Osteoblast (primary cell): Measurements from ENCODE around the gene FER1L5. TPM values are rescaled to one million over a fixed set of nuclear protein-coding genes. Genes with fewer than 3 reads are reported as not detected.

Experiments used
- DNase-seq: peaks from one replicate; pipeline ENCODE4 v3.0.0; 2011; ENCODE audit warnings: low spot score, mixed read lengths; ENCODE audit not compliant: insufficient read length; ENCODE audit errors: missing footprints
- H2AFZ ChIP-seq: 2 replicates; pipeline ENCODE4 v1.6.0; 2011; ENCODE audit warnings: mild to moderate bottlenecking, low read length
- H3K27ac ChIP-seq: 2 replicates; pipeline ENCODE4 v1.5.1; 2011; ENCODE audit warnings: mild to moderate bottlenecking, low read depth, low read length, moderate library complexity
- H3K27me3 ChIP-seq: 2 replicates; pipeline ENCODE4 v1.6.0; 2012; ENCODE audit warnings: mild to moderate bottlenecking, control low read depth, inconsistent platforms, low read length, moderate library complexity; ENCODE audit not compliant: insufficient read depth
- H3K36me3 ChIP-seq: 2 replicates; pipeline ENCODE4 v1.5.1; 2011; ENCODE audit warnings: mild to moderate bottlenecking, low read length, control low read depth, moderate library complexity; ENCODE audit not compliant: insufficient read depth
- H3K4me1 ChIP-seq: 2 replicates; pipeline ENCODE4 v1.5.1; 2011; ENCODE audit warnings: mild to moderate bottlenecking, low read length, control low read depth, moderate library complexity; ENCODE audit not compliant: insufficient read depth
- H3K4me2 ChIP-seq: 2 replicates; pipeline ENCODE4 v1.6.0; 2011; ENCODE audit warnings: mild to moderate bottlenecking, low read length; ENCODE audit not compliant: insufficient read depth
- H3K4me3 ChIP-seq: fragments of 200-600 bp; sonication (generic); 3 replicates; pipeline ENCODE4 v1.5.1; 2012; ENCODE audit warnings: mild to moderate bottlenecking, low read length, inconsistent platforms; ENCODE audit not compliant: insufficient read depth
- H3K79me2 ChIP-seq: 2 replicates; pipeline ENCODE4 v1.6.0; 2012; ENCODE audit warnings: mild to moderate bottlenecking, low read length, control low read depth, inconsistent platforms; ENCODE audit not compliant: insufficient read depth
- H3K9me3 ChIP-seq: 2 replicates; pipeline ENCODE4 v1.5.1; 2011; ENCODE audit warnings: low read depth, low read length, control low read depth
- H4K20me1 ChIP-seq: 2 replicates; pipeline ENCODE4 v1.6.0; 2012; ENCODE audit warnings: mild to moderate bottlenecking, low read length, control low read depth; ENCODE audit not compliant: insufficient read depth
- total RNA-seq: library from RNA; depleted of rRNA; stranded (reverse); fragments of >200 nt; gene quantifications from 2 replicates; pipeline ENCODE4 v1.2.3, GENCODE V29; 2012
- TF ChIP-seq, protein P1 (sequence below): IDR thresholded peaks from 2 replicates; pipeline ENCODE4 v1.5.1; 2011; ENCODE audit warnings: mild to moderate bottlenecking, low read depth, low read length, moderate library complexity; ENCODE audit errors: extremely low read depth

Gene FER1L5
- total RNA-seq, 1 donor = 1.1 TPM

DNA sequence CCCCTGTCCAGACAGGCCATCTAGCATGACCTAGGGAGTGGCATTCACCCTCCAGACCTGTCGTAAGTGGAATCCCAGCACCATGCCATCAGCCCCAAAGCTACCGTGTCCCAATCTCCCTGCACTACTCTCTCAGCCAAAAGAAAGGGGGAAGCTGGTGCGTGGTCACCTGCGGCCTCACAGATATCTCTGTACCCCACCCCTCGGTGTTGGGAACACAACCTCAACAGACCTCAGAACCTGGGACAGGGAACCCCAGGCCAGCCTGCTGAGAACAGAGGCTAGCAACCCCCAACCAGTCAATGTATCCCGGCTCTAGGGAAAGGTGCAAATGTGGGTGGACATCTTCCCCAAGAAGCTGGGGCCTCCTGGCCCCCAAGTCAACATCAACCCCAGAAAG is 59.1 kb downstream of the FER1L5 start:
- no peaks in the 10 kb centered on the region for H3K4me1 ChIP-seq
- no peaks in the 10 kb centered on the region for H3K79me2 ChIP-seq
- TF ChIP-seq, protein P1, sequence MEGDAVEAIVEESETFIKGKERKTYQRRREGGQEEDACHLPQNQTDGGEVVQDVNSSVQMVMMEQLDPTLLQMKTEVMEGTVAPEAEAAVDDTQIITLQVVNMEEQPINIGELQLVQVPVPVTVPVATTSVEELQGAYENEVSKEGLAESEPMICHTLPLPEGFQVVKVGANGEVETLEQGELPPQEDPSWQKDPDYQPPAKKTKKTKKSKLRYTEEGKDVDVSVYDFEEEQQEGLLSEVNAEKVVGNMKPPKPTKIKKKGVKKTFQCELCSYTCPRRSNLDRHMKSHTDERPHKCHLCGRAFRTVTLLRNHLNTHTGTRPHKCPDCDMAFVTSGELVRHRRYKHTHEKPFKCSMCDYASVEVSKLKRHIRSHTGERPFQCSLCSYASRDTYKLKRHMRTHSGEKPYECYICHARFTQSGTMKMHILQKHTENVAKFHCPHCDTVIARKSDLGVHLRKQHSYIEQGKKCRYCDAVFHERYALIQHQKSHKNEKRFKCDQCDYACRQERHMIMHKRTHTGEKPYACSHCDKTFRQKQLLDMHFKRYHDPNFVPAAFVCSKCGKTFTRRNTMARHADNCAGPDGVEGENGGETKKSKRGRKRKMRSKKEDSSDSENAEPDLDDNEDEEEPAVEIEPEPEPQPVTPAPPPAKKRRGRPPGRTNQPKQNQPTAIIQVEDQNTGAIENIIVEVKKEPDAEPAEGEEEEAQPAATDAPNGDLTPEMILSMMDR = no peak
- no peaks in the 10 kb centered on the region for H3K27me3 ChIP-seq
- no peak for DNase-seq
- no peak overlapping the region for H2AFZ ChIP-seq
- no peaks in the 10 kb centered on the region for H4K20me1 ChIP-seq
- H3K9me3 ChIP-seq = no peaks in the 10 kb centered on the region
- no peak overlapping the region for H3K4me2 ChIP-seq
- H3K4me3 ChIP-seq = no peak overlapping the region
- no peak overlapping the region for H3K27ac ChIP-seq
- H3K36me3 ChIP-seq = peaks cover 6% of the 10 kb centered on the region

DNA sequence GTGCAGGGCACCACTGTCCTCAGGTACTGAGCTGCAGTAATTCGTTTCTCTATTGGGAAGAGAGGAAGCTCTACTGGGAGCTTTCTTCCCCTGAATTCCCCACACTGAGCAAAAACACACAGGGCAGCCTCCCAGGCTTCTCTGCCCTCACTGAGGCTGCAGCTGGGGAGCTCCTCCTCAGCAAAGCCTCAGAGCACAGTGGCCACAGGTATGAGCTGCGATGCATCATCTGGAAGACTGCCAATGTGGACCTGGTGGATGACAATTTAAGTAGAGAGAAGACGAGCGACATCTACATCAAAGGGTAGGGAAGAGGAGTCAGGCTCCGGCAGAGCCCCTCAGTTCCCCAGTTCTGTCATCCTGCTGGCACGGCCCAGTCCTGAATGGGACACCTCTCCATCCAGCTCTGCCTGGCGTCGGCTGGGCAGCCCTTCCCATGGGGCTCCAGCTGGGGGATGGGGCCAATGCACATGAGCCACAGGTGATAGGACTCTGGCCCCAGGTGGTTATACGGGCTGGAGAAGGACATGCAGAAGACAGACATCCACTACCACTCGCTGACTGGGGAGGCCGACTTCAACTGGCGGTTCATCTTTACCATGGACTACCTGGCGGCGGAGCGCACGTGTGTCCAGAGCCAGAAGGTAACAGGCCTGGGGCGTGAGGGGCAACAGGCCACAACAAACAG is 59.7 kb downstream of the FER1L5 start:
- no peak overlapping the region for H3K4me2 ChIP-seq
- no peaks in the 10 kb centered on the region for H3K27me3 ChIP-seq
- H3K27ac ChIP-seq = no peak overlapping the region
- no peak for DNase-seq
- TF ChIP-seq, protein P1 = no peak
- H3K36me3 ChIP-seq = peaks cover 8% of the 10 kb centered on the region
- H2AFZ ChIP-seq = no peak overlapping the region
- H3K79me2 ChIP-seq = no peaks in the 10 kb centered on the region
- H3K4me1 ChIP-seq = no peaks in the 10 kb centered on the region
- H3K4me3 ChIP-seq = no peak overlapping the region
- H3K9me3 ChIP-seq = no peaks in the 10 kb centered on the region
- H4K20me1 ChIP-seq = no peaks in the 10 kb centered on the region

DNA sequence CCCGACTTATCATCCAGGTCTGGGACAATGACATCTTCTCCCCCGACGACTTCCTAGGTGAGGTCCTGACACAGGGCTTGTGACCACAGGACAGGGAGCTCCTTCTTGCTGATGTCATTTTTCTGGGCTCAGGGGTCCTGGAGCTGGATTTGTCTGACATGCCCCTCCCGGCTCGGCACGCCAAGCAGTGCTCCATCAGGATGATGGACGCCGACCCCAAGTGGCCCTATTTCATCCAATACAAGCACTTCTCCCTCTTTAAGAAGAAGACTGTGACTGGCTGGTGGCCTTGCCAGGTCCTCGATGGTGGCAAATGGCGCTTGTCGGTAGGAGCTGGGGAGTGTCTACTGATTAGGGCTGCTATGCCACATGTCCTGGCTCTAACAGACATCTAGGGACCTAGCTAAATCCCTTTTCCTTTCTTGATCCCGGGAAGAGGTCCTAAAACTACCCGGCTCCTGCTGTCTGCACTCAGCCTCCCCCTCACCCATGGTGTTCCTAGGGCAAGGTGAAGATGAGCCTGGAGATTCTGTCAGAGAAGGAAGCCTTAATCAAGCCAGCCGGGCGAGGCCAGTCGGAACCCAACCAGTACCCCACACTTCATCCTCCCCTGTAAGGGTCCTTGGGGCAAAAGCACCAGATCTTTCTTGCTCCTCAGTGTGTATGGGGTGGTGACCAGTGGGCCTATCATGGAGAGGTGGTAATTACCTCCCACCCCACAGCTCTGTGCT is 60.6 kb downstream of the FER1L5 start:
- DNase-seq = no peak
- Histone ChIP-seq H2AFZ (no peak overlapping the region), H3K27me3 (no peaks in the 10 kb centered on the region), H4K20me1 (no peaks in the 10 kb centered on the region), H3K27ac (no peak overlapping the region), H3K4me2 (no peak overlapping the region), H3K4me1 (no peaks in the 10 kb centered on the region), H3K4me3 (no peak overlapping the region), H3K79me2 (no peaks in the 10 kb centered on the region), H3K9me3 (no peaks in the 10 kb centered on the region), H3K36me3 (peaks cover 18% of the 10 kb centered on the region)
- TF ChIP-seq, protein P1 = no peak

DNA sequence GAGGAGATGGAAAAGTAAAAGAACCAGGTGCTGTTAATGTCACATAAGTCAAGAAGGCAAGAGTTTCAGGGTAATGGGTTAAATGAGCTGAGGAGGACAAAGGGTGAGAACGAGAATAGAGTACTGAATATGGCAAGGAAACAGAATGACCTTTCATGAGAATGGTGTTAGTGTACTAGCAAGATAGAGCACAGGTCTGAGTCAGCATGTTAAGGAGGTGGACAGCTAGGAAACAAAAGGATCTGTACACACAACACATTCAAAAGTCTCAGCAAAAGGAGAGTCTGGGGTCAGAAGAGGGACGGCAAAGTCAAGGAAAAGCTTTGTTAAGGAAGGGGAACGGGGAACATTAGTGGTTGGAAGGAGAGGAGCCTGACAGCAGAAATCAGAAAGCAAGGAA is 68.4 kb downstream of the FER1L5 start:
- Histone ChIP-seq H2AFZ (no peak overlapping the region), H4K20me1 (no peaks in the 10 kb centered on the region), H3K27me3 (no peaks in the 10 kb centered on the region), H3K36me3 (peaks cover 48% of the 10 kb centered on the region), H3K27ac (no peak overlapping the region), H3K9me3 (no peaks in the 10 kb centered on the region), H3K79me2 (no peaks in the 10 kb centered on the region), H3K4me2 (no peak overlapping the region), H3K4me1 (no peaks in the 10 kb centered on the region), H3K4me3 (no peak overlapping the region)
- no peak for DNase-seq
- TF ChIP-seq, protein P1 = no peak
